HL-60/S4 treated with retinoic acid at 250 ng/mL for 4 days and 3 days (cell line): ENCODE results near the gene CYSRT1.
"Not testable (repeated sequence)": the region's sequence is repeated elsewhere in the genome, so short reads cannot be mapped to it uniquely, and the experiment has no call there.

Experiments
- in situ Hi-C: fragments of 300-500 bp; cut with MboI; formaldehyde crosslinking; loops from 2 replicates; pipeline ENCODE4 v1.7.0; 2022; ENCODE audit warnings: low sequenced_read_pairs

Gene CYSRT1

GRCh38 chr9:137234758-137235423 is 9.9 kb downstream of the CYSRT1 start:
- in situ Hi-C loops: loop anchor here (5.0 kb wide), 1 partner anchor 113 kb away; no protein-coding TSS in a partner anchor

- in situ Hi-C loops: no loop called here
Observed at GRCh38 chr9:137235424-137236237, 10.7 kb downstream of the CYSRT1 start.

DNA sequence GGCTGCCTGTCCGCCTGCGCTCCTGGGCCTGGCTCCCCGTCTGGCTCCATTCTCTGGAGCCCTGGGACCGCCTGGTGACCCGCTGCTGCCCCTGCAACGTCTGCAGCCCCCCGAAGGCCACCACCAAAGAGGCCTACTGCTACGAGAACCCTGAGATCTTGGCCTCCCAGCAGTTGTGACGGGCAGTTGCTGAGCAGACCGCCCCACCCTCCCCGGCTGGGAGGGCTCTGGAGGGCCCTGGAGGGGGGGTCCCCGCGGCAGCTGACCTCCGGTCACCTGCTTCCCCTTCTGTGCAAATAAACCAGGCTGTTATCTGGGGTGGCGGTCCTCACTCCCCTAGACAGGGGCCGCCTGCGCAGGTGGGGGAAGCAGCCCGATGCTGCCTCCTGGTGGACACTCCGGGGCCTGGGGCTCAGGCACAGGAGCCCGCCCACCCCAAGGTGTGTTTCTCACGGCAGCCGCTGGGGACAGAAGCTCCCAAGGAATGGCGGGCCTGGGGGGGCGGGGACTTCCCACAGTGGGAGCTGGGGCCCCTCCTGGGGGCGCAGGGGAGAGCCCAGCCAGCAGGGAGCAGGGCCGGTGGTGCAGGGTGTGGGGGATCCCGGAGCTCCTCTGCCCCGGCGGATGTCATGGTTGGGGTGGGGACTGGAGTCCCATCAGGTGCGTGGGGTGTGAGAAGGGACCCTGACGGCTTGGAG is 11.4 kb downstream of the CYSRT1 start:
- in situ Hi-C loops: no loop called here

- in situ Hi-C loops: no loop called here
Observed at GRCh38 chr9:137236936-137237421, 12.0 kb downstream of the CYSRT1 start.

- in situ Hi-C loops: no loop called here
Observed at GRCh38 chr9:137237759-137238726, 13.1 kb downstream of the CYSRT1 start.

- in situ Hi-C loops: not testable (repeated sequence)
Observed at GRCh38 chr9:137239541-137240200, 14.7 kb downstream of the CYSRT1 start.

- in situ Hi-C loops: no loop called here
Observed at GRCh38 chr9:137240318-137240840, 15.4 kb downstream of the CYSRT1 start.

- in situ Hi-C loops: no loop called here
Observed at GRCh38 chr9:137240841-137241489, 16.0 kb downstream of the CYSRT1 start, which contains the start of gene TUBB4B. TUBB4B (plus strand) TSS chr9:137241287; CDS start chr9:137241361, 74 bp downstream.

GRCh38 chr9:137241490-137242268 is 16.7 kb downstream of the CYSRT1 start:
- in situ Hi-C loops: no loop called here

DNA sequence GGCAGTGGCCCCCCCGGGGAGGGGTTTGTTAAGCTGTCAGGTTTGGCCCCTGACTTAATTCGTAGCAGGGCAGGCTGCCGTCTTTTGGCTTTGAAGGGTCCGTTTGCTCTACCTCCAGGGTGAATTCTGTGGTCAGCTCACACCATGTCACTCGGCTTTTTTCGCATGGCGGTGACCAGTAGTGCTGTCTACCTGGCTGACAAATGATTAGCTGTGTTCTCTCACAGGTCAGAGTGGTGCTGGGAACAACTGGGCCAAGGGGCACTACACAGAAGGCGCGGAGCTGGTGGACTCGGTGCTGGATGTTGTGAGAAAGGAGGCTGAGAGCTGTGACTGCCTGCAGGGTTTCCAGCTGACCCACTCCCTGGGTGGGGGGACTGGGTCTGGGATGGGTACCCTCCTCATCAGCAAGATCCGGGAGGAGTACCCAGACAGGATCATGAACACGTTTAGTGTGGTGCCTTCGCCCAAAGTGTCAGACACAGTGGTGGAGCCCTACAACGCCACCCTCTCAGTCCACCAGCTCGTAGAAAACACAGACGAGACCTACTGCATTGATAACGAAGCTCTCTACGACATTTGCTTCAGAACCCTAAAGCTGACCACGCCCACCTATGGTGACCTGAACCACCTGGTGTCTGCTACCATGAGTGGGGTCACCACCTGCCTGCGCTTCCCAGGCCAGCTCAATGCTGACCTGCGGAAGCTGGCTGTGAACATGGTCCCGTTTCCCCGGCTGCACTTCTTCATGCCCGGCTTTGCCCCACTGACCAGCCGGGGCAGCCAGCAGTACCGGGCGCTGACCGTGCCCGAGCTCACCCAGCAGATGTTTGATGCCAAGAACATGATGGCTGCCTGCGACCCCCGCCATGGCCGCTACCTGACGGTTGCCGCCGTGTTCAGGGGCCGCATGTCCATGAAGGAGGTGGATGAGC is 17.6 kb downstream of the CYSRT1 start:
- in situ Hi-C loops: no loop called here

DNA sequence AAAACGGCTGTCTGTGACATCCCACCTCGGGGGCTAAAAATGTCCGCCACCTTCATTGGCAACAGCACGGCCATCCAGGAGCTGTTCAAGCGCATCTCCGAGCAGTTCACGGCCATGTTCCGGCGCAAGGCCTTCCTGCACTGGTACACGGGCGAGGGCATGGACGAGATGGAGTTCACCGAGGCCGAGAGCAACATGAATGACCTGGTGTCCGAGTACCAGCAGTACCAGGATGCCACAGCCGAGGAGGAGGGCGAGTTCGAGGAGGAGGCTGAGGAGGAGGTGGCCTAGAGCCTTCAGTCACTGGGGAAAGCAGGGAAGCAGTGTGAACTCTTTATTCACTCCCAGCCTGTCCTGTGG is 18.3 kb downstream of the CYSRT1 start:
- in situ Hi-C loops: not testable (repeated sequence)

DNA sequence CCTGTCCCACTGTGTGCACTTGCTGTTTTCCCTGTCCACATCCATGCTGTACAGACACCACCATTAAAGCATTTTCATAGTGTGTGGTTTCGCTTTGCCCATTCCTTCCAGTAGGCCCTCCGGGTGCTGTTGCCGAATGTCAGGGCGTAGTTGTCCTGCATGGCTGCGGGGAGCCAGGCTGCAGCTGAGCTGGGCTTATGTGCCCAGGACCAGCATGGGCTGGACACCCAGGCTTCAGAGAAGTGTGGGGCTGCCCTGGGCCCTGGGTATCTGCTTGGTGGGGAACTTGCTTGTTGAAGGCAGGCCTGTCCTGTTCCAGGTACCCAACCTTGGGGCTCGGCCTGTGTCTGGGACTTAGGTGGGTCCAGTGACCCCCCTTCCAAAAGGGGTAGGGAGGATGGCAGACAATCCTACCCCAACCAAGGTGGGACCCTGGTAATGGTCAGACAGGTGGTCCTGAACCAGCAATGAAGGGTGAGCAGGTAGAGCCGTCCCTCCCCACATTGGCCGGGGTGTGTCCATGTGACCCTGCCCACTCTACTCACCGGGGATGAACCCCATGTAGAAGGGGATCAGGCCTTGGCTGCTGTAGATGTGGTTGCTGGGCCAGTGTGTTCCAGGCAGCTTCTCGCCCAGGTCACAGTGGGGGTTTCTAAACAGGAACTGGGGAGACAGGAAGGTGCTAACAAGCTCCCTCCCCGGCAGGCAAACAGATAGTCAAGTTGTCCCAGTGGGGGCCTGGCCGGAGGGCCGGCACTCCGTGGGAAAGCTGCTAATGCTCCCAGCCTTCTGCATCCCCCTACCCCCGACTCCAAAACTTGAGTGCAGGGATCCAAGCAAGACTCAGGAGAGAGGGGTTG is 18.9 kb downstream of the CYSRT1 start:
- in situ Hi-C loops: no loop called here

- in situ Hi-C loops: no loop called here
Observed at GRCh38 chr9:137244486-137245449, 19.8 kb downstream of the CYSRT1 start.

DNA sequence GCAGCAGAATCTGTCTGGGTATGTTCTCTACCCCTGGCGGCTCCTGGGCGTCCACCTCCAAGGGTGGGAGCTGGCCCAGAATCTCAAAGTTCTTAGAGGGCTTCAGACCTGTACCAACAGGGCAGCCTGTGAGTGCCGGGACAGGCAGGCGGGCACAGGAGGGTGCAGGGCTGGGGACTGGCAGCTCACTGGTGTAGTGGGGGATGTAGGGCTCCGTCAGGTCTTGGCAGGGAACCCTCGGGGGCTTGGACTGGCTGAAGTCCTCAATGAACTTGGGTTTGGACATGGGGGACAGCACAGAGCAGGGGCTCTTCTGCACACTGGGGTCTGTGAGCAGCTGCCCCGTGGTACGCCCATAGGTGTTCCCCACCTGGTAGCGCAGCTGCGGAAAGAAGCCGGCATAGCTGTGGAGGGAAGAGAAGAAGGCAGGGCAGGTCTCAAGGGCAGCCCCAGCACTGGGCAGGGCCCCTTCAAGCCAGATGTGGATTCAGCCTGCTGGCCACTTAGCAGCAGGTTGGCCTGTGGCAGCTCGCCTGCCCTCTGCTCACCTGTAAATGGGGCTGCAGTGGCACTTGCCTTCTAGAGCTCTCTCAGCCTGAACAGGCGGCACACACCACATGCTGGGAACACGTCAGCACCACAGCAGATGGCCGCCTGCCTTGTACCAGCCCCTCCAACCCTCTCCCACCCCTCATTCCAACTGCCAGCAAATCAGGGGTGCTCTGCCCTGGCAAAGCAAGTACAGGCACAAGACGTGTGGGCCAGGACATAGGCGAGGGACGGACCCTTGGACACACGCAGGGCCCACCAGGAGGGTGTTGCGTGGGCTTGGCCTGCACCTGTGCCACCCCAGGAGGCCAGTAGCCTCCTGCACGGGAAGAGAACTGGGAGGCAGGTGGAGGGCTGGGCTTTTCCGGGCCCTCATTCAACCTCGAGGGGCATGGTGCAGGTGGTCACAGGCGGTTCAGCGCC is 20.8 kb downstream of the CYSRT1 start:
- in situ Hi-C loops: no loop called here
